GM10266 (cell line): Measurements from ENCODE around the gene KCNJ4.
"Not testable (repeated sequence)": the region's sequence is repeated elsewhere in the genome, so short reads cannot be mapped to it uniquely, and the experiment has no call there.

ENCODE experiments used
- DNase-seq: peaks from one replicate; pipeline ENCODE4 v3.0.0; 2012; ENCODE audit errors: extremely low spot score
- TF ChIP-seq, protein P1 (sequence below): IDR thresholded peaks from 2 replicates; pipeline ENCODE4 v1.5.1; 2012; ENCODE audit warnings: mild to moderate bottlenecking, low read depth; ENCODE audit not compliant: control insufficient read depth, insufficient read depth; ENCODE audit errors: missing control alignments

Gene KCNJ4

DNA sequence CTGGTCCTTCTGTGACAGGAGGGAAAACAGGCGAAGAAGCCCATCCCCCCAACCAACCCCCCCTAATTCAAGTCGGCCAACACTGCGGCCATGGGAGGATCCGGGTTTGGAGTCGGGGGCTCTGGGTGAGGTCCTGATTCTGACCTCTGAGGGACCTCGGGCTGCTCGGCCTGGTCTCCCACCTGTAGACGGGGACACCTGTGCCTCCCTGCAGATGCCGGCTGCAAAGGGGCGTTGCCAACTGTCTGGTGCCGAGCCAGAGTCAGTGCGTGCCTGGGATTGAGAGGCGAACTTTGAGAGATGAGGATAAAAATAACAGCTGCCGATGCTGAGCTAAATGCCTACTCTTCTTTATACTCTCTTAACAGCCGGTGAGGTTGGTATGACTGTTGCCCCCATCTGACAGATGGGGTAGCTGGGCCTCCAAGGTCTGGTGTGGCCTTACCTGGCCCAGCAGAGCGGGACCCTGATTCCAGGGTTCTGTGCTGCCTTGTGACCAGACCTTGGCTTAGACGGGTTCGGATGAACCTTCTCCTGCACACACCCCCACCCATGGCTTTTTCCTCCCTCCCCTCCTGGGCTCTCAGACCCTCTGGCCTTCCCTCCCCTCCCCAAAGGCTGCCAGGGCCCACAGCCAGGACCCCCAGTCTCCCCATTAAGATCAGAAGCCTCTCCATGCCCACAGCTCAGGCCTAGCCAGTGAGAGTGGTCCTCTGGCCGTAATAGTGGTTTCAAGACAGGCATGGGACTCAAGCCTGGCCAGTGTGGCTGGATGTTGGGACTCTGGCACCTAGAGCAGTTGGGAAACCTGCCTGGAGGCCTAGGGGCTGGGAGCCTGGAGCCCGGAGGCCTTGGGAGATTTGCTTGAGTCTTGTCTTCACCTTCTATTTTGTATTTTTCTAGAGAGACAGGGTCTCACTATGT is 41.7 kb downstream of the KCNJ4 start:
- DNase-seq, result no peak
- TF ChIP-seq, protein P1, sequence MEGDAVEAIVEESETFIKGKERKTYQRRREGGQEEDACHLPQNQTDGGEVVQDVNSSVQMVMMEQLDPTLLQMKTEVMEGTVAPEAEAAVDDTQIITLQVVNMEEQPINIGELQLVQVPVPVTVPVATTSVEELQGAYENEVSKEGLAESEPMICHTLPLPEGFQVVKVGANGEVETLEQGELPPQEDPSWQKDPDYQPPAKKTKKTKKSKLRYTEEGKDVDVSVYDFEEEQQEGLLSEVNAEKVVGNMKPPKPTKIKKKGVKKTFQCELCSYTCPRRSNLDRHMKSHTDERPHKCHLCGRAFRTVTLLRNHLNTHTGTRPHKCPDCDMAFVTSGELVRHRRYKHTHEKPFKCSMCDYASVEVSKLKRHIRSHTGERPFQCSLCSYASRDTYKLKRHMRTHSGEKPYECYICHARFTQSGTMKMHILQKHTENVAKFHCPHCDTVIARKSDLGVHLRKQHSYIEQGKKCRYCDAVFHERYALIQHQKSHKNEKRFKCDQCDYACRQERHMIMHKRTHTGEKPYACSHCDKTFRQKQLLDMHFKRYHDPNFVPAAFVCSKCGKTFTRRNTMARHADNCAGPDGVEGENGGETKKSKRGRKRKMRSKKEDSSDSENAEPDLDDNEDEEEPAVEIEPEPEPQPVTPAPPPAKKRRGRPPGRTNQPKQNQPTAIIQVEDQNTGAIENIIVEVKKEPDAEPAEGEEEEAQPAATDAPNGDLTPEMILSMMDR, result no peak

DNA sequence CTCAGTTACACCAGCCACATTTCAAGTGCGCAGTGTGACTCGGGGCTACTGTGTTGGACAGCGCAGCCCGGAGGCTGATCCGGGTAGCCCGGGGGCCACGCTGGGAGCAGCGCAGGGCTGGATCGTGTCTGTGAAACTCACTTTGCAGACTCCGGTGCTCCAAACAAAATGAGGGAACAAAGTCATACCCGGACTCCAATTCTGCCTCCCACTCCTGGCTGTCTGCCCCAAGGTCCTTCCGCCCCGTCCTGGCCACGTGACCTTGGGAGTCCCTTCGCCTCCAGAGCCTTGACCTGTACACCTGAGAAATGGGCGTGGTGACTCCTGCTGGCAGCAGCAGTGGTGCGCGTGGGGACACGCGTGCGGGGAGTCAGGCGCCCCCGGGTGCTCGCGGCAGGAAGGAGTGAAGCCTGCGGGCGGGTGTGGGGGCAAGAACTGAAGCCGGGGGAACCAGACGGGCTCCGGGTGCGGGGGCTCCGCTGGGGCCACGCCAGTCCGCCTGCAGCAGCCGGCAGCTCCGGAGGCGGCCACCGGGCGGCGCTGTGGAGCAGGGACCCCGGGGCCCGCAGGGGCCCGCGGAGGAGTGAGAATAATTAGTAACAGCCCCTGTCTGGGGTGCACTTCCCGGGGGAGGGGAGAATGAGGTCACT is 42.4 kb downstream of the KCNJ4 start:
- peak; percentile 87 for DNase-seq
- TF ChIP-seq, protein P1, result peak; percentile 63

- DNase-seq, result no peak
- TF ChIP-seq, protein P1, result no peak
Observed at GRCh38 chr22:38411016-38411415, 44.0 kb downstream of the KCNJ4 start.

GRCh38 chr22:38409916-38410315 is 45.1 kb downstream of the KCNJ4 start:
- DNase-seq, result not testable (repeated sequence)

DNA sequence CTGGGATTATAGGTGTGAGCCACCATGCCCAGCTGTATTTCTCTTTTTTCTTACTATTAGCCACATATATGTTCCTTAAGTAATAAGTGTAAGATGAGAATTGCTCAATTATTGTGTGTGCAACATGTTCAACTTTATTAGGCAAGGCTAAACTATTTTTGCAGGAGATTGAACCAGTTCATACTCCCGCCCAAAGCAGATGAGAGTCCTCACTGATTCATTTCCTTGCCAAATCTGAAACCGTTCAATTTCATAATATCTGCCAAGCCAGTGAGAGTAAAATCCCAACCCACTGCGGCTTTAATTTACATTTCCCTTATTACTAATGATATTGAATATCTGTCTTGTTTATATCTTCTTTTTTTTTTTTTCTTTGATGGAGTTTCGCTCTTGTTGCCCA is 48.4 kb downstream of the KCNJ4 start:
- TF ChIP-seq, protein P1, result no peak
- peak; percentile 4 for DNase-seq

DNA sequence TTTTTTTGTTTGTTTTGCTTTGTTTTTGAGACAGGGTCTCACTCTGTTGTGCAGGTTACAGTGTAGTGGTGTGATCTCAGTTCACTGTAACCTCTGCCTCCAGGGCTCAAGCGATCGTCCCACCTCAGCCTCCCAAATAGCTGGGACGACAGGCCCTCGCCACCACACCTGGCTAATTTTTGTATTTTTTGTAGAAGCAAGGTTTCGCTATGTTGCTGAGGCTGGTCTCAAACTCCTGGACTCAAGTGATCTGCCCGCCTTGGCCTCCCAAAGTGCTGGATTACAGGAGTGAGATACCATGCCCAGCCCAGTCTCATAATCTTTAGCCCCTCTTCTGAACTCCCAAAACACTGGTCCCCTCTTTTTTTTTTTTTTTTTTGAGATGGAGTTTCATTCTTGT is 50.6 kb downstream of the KCNJ4 start:
- TF ChIP-seq, protein P1, result no peak

DNA sequence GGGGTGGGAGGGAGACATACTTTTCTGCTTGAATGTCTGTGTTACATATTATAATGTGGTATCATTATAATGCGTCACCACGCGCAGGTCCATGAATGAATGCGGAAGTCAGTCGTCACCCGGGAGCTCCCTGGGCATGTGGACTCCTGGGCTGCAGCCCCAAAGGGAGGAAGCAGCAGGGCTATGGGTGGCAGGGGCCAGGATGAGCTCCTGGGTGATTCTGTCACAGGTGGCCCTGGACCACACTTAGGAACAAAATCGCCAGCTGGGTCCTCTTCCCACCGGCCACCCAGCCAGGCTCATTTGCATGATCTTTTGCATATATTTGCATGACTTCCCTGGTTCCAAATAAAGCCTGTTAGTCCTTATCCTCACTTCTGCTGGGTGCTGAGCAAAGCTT is 51.2 kb downstream of the KCNJ4 start:
- TF ChIP-seq, protein P1, result no peak
- DNase-seq, result no peak

More for the DNA sequence above, 50.6 kb downstream of the KCNJ4 start:
- no peak for DNase-seq
